ENCODE data around the gene TLCD1. TPM values are rescaled to one million over a fixed set of nuclear protein-coding genes. Genes with fewer than 3 reads are reported as not detected.

TLCD1 gene
- total RNA-seq, 1 experiment from 2014 or later, result 50.7 TPM

GRCh38 chr17:28711723-28712031, 14.4 kb downstream of the TLCD1 start, which contains the start of gene PROCA1:
TSS of gene PROCA1 (minus strand) at chr17:28711888. CDS start at chr17:28711660, 228 bp downstream.
- peaks cover 29 to 43% of the 10 kb centered on the region in 2 experiments for H3K4me1 Mint-ChIP-seq
- H3K23me2 ChIP-seq (ENCODE audit: insufficient read length, low read depth, low read length, poor library complexity, severe bottlenecking), result peaks cover 17% of the 10 kb centered on the region
- H3K4ac ChIP-seq (ENCODE audit: low read depth, low read length), result no peak within 1 kb of the TSS
- no peak within 1 kb of the TSS for H2BK20ac ChIP-seq (ENCODE audit: low read depth, low read length, poor library complexity, severe bottlenecking)
- peak within 1 kb of the TSS; percentile 68 for H3K27ac ChIP-seq (ENCODE audit: insufficient read length, low read depth, low read length)
- H3K14ac ChIP-seq (ENCODE audit: insufficient read depth, low read length), result peak within 1 kb of the TSS; percentile 94
- H2BK120ac ChIP-seq (ENCODE audit: low read depth, low read length, poor library complexity, severe bottlenecking), result no peak within 1 kb of the TSS
- peak within 1 kb of the TSS; percentile 89 to 96 for H3K4me3 Mint-ChIP-seq
- H3K9ac ChIP-seq (ENCODE audit: extremely low read depth, insufficient read length, low read length), result peak within 1 kb of the TSS; percentile 79
- H3K9me3 Mint-ChIP-seq, result no peaks in the 10 kb centered on the region
- WGBS (ENCODE audit: extremely low coverage, insufficient read length, low lambda C conversion rate), result no CpG with 5 or more reads among the region's 20 CpGs
- no peak within 1 kb of the TSS for H2AK5ac ChIP-seq (ENCODE audit: insufficient read length, low read length)
- H4K5ac ChIP-seq (ENCODE audit: insufficient read length, low read depth, low read length), result peak within 1 kb of the TSS; percentile 7
- peaks cover 4% of the 10 kb centered on the region for H3K79me1 ChIP-seq (ENCODE audit: insufficient read depth, low read depth, low read length, poor library complexity, severe bottlenecking)
- H4K8ac ChIP-seq (replicated peaks; ENCODE audit: insufficient read length, low read depth, low read length), result no peak within 1 kb of the TSS
- no peaks in the 10 kb centered on the region for H4K20me1 ChIP-seq (ENCODE audit: control insufficient read depth, insufficient read depth, insufficient read length)
- no peak within 1 kb of the TSS for H2BK15ac ChIP-seq (ENCODE audit: low read depth, low read length)
- H3K36me3 Mint-ChIP-seq (ENCODE audit: insufficient read depth in 1 of 3, low read depth in 3 of 3), result peaks cover 23 to 43% (median 29%) of the 10 kb centered on the region in 3 experiments; a peak in 6 of 7 replicates
- H3K27me3 Mint-ChIP-seq (ENCODE audit: low read depth), result no peaks in the 10 kb centered on the region
- no peak within 1 kb of the TSS for H3T11ph ChIP-seq (ENCODE audit: low read length)
- no peak within 1 kb of the TSS for H2AFZ ChIP-seq (ENCODE audit: low read length)
- H3K18ac ChIP-seq (ENCODE audit: insufficient read length, low read depth, low read length), result peak within 1 kb of the TSS; percentile 94
- H3K4me2 ChIP-seq (ENCODE audit: insufficient read depth, insufficient read length, low read length), result peak within 1 kb of the TSS; percentile 66
- no peak within 1 kb of the TSS for H3K56ac ChIP-seq (ENCODE audit: insufficient read length, low read depth, low read length)
- TF ChIP-seq CTCF (conservative IDR thresholded peaks at IDR 0.05), result no peak
- H3K23ac ChIP-seq (ENCODE audit: insufficient read length, low read depth, low read length), result no peak within 1 kb of the TSS
- no peaks in the 10 kb centered on the region for H3K9me3 ChIP-seq (ENCODE audit: control insufficient read depth, low read depth, low read length)
- peak within 1 kb of the TSS; percentile 99 to 100 (median 99) for H3K27ac Mint-ChIP-seq
- no peak within 1 kb of the TSS for H2BK5ac ChIP-seq (ENCODE audit: insufficient read length, low read length)
- no peak for DNase-seq
- no peaks in the 10 kb centered on the region for H3K27me3 ChIP-seq (ENCODE audit: insufficient read depth, low read length)
- no peak within 1 kb of the TSS for H2BK12ac ChIP-seq (ENCODE audit: insufficient read length, low read depth, low read length)
- H4K91ac ChIP-seq (ENCODE audit: insufficient read length, low read depth, low read length), result no peak within 1 kb of the TSS
- H3K79me2 ChIP-seq (ENCODE audit: insufficient read depth, low read length), result peaks cover 6% of the 10 kb centered on the region; the same call in 1 of the 2 replicates
- peaks cover 3% of the 10 kb centered on the region; the same call in 1 of the 2 replicates for H3K4me1 ChIP-seq (ENCODE audit: insufficient read depth, low read length)

Data from H9 (cell line).